Psoas muscle (tissue), 8 donors: ENCODE data around the gene TOGARAM2. TPM values are rescaled to one million over a fixed set of nuclear protein-coding genes. Genes with fewer than 3 reads are reported as not detected.

Source experiments
- ATAC-seq, 4 donors: fragments of 200-7000 bp; cut with Tn5 transposase; one replicate each; pipeline ENCODE4 v1.9.1; 2020; ENCODE audit warnings: moderate library complexity in 3 of 4, mild to moderate bottlenecking in 2 of 4
- DNase-seq, 2 donors: peaks; one replicate each; pipeline ENCODE4 v3.0.0-alpha.2; 2020
- H3K27ac ChIP-seq: fragments of 200-600 bp; one replicate; pipeline ENCODE4 v1.8.0; 2022
- H3K27me3 ChIP-seq, 3 donors: fragments of 200-600 bp in 1 of 3; one replicate each; pipeline versions ENCODE4 v1.6.1 to v1.8.0; 2013 to 2022; ENCODE audit warnings: low read length in 2 of 3, mild to moderate bottlenecking in 2 of 3, moderate library complexity in 1 of 3; ENCODE audit not compliant: insufficient read depth in 3 of 3
- H3K36me3 ChIP-seq, 2 donors: fragments of 200-600 bp in 1 of 2; one replicate each; pipeline versions ENCODE4 v1.6.1 to v1.8.0; 2013 to 2022; ENCODE audit warnings: low read depth in 1 of 2, mild to moderate bottlenecking in 1 of 2, moderate library complexity in 1 of 2; ENCODE audit not compliant: insufficient read depth in 1 of 2
- H3K4me1 ChIP-seq: fragments of 200-600 bp; one replicate; pipeline ENCODE4 v1.8.0; 2022
- H3K4me3 ChIP-seq: fragments of 200-600 bp; one replicate; pipeline ENCODE4 v1.8.0; 2022; ENCODE audit warnings: mild to moderate bottlenecking
- H3K9me3 ChIP-seq: fragments of 200-600 bp; one replicate; pipeline ENCODE4 v1.8.0; 2022
- WGBS, 3 donors: extraction: QIAGEN DNeasy Blood & Tissue Kit; methylation state at CpG; one replicate each; pipeline versions ENCODE4 v1.1.6 to v1.1.7; 2013; 5-methylcytosine and 5-hydroxymethylcytosine counted together
- intact Hi-C, 2 donors: fragments of 100-400 bp; cut with DNase I; formaldehyde crosslinking; loops; one replicate each; pipeline versions ENCODE4 v1.11.0 to v1.14.2; 2022
- polyA plus RNA-seq, 3 donors: library from polyadenylated mRNA; stranded (reverse); fragments of 200-250 nt; gene quantifications; one replicate each; pipeline ENCODE4 v1.2.3, GENCODE V29; 2013
- total RNA-seq, 4 donors: library from RNA; stranded (reverse); fragmentation: NEBNext Ultra II Directional in 2 of 4; extraction: Animal tissue kit (Norgen Biotek cat#: 25700) in 2 of 4; gene quantifications; one replicate each; pipeline versions ENCODE4 v1.2.1 to v1.2.4, GENCODE V29; 2021 to 2023
- TF ChIP-seq, protein P1 (sequence below): fragments of 200-600 bp; IDR thresholded peaks from one replicate; pipeline ENCODE4 v1.8.0; 2022; ENCODE audit warnings: antibody characterized with exemption
- donor health status: healthy with polysubstance abuse.
- donor health status: DM: no; HTN: no; CAD: no; lungs with moderate emphysema.
- donor health status: Bipolar disorder and iron deficiency.
- donor health status: healthy.
- donor health status: DM: yes; HTN: yes; CAD: no.
- donor health status: DM: no; HTN: no; CAD: no.
- donor health status: DM: no; HTN: no; CAD: no.
- donor health status: DM: yes; HTN: yes; CAD: no.

TOGARAM2 gene
- total and polyA plus RNA-seq, 7 donors = 2.2 to 98.4 (median 28.6) TPM

GRCh38 chr2:29054430-29054829 is 73.3 kb downstream of the TOGARAM2 start:
- H3K4me3 ChIP-seq = no peak overlapping the region
- H3K4me1 ChIP-seq = no peaks in the 10 kb centered on the region
- ATAC-seq (no peak), DNase-seq (no peak)
- no peaks in the 10 kb centered on the region for H3K9me3 ChIP-seq
- intact Hi-C loops = no loop called here
- 67 to 88% (median 80%) methylated on average over 7 of the region's 7 CpGs for WGBS, 3 donors
- no peak overlapping the region for H3K27ac ChIP-seq
- H3K36me3 ChIP-seq = peaks cover 0 to 9% of the 10 kb centered on the region in 2 donors
- TF ChIP-seq, protein P1, sequence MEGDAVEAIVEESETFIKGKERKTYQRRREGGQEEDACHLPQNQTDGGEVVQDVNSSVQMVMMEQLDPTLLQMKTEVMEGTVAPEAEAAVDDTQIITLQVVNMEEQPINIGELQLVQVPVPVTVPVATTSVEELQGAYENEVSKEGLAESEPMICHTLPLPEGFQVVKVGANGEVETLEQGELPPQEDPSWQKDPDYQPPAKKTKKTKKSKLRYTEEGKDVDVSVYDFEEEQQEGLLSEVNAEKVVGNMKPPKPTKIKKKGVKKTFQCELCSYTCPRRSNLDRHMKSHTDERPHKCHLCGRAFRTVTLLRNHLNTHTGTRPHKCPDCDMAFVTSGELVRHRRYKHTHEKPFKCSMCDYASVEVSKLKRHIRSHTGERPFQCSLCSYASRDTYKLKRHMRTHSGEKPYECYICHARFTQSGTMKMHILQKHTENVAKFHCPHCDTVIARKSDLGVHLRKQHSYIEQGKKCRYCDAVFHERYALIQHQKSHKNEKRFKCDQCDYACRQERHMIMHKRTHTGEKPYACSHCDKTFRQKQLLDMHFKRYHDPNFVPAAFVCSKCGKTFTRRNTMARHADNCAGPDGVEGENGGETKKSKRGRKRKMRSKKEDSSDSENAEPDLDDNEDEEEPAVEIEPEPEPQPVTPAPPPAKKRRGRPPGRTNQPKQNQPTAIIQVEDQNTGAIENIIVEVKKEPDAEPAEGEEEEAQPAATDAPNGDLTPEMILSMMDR = no peak
- no peaks in the 10 kb centered on the region for H3K27me3 ChIP-seq

GRCh38 chr2:29055601-29056000 is 74.5 kb downstream of the TOGARAM2 start:
- no peaks in the 10 kb centered on the region for H3K4me1 ChIP-seq
- 93 to 100% (median 97%) methylated on average over 1 of the region's 1 CpG for WGBS, 3 donors

GRCh38 chr2:29056452-29056851 is 75.4 kb downstream of the TOGARAM2 start:
- H3K4me3 ChIP-seq = no peak overlapping the region
- 93 to 96% (median 95%) methylated on average over 5 of the region's 5 CpGs for WGBS, 3 donors
- TF ChIP-seq, protein P1 = no peak
- DNase-seq = no peak
- H3K27ac ChIP-seq = no peak overlapping the region
- no peaks in the 10 kb centered on the region for H3K9me3 ChIP-seq
- no peaks in the 10 kb centered on the region for H3K4me1 ChIP-seq
- H3K27me3 ChIP-seq = no peaks in the 10 kb centered on the region
- no peak for ATAC-seq
- H3K36me3 ChIP-seq = peaks cover 0 to 9% of the 10 kb centered on the region in 2 donors
- intact Hi-C loops = loop anchor here in 1 of 2 donors (5.0 kb wide), 1 partner anchor 141 kb away; no protein-coding TSS in a partner anchor

More at GRCh38 chr2:29055601-29056000, 74.5 kb downstream of the TOGARAM2 start:
- H3K27me3 ChIP-seq = no peaks in the 10 kb centered on the region
- no peak overlapping the region for H3K4me3 ChIP-seq
- DNase-seq (no peak), ATAC-seq (no peak)
- TF ChIP-seq, protein P1 = no peak
- peaks cover 0 to 9% of the 10 kb centered on the region in 2 donors for H3K36me3 ChIP-seq
- no peak overlapping the region for H3K27ac ChIP-seq
- H3K9me3 ChIP-seq = no peaks in the 10 kb centered on the region
- intact Hi-C loops = loop anchor here in 1 of 2 donors (5.0 kb wide), 1 partner anchor 142 kb away; no protein-coding TSS in a partner anchor

- TF ChIP-seq, protein P1 = no peak
- Histone ChIP-seq H3K4me1 (no peaks in the 10 kb centered on the region), H3K27ac (no peak overlapping the region), H3K36me3 (peaks cover 0 to 5% of the 10 kb centered on the region in 2 donors), H3K9me3 (no peaks in the 10 kb centered on the region), H3K27me3 (no peaks in the 10 kb centered on the region), H3K4me3 (no peak overlapping the region)
- DNase-seq = no peak
- intact Hi-C loops = loop anchor here in 1 of 2 donors (5.0 kb wide), 1 partner anchor 140 kb away; no protein-coding TSS in a partner anchor
- 82 to 94% (median 92%) methylated on average over 4 of the region's 4 CpGs for WGBS, 3 donors
- ATAC-seq = no peak
These were observed 75.9 kb downstream of the TOGARAM2 start for GRCh38 chr2:29057006-29057405.

DNA sequence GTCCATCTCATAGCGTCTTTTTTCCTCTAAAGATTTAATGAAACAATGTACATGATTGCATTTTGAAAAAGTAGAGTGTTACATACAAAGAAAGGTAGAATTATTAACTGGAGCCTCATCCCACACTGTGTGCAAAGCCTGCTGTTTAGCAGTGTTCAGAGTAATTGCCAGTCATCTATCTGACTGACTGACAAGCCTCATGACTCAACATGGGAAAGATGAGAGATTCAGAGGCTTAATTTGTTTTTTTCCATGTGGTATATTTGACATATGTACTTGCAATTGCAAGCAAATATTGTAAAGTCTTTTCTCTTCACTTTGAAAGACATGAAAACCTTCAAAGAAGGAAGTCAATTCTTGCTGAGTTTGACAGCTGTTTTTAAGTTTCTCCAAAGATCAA is 78.5 kb downstream of the TOGARAM2 start:
- intact Hi-C loops = loop anchor here in 1 of 2 donors (5.0 kb wide), 1 partner anchor 138 kb away; no protein-coding TSS in a partner anchor
- ATAC-seq = no peak

More for the DNA sequence above, 78.5 kb downstream of the TOGARAM2 start:
- no peak overlapping the region for H3K4me3 ChIP-seq
- no peaks in the 10 kb centered on the region for H3K9me3 ChIP-seq
- WGBS, 3 donors = 87 to 95% (median 94%) methylated on average over 1 of the region's 1 CpG
- peaks cover 12% of the 10 kb centered on the region for H3K4me1 ChIP-seq
- no peaks in the 10 kb centered on the region for H3K27me3 ChIP-seq
- no peak for DNase-seq
- no peaks in the 10 kb centered on the region for H3K36me3 ChIP-seq
- TF ChIP-seq, protein P1 = no peak
- H3K27ac ChIP-seq = no peak overlapping the region
